IPS-NIHi11 (cell line): ENCODE results near the gene ORC2.

Experiments used
- DNase-seq: peaks from one replicate; pipeline ENCODE4 v3.0.0; 2012; ENCODE audit warnings: mixed read lengths, low spot score

Gene ORC2

GRCh38 chr2:200860092-200860795 lies 103.2 kb downstream of the ORC2 start:
- DNase-seq, result no peak
